B cell (primary cell): ENCODE data around the gene IRF2BP1. TPM values are rescaled to one million over a fixed set of nuclear protein-coding genes. Genes with fewer than 3 reads are reported as not detected.

Source experiments
- ATAC-seq: fragments of 200-7000 bp; cut with Tn5 transposase; one replicate; pipeline ENCODE4 v1.10.0; 2021; ENCODE audit warnings: low read depth, mild to moderate bottlenecking, moderate number of reproducible peaks, moderate library complexity
- CTCF ChIA-PET: fragments of 350-600 bp; sonication (Branson Sonifier 250); formaldehyde crosslinking; loops from one replicate; lab custom pipeline; 2021; ENCODE audit warnings: antibody characterized with exemption, inconsistent platforms; lab: Charles Lee
- POLR2A ChIA-PET: fragments of 350-600 bp; sonication (Branson Sonifier 250); formaldehyde crosslinking; loops from one replicate; lab custom pipeline; 2021; ENCODE audit warnings: antibody characterized with exemption; lab: Charles Lee
- DNase-seq: peaks from one replicate; pipeline ENCODE4 v3.0.0; 2013
- H2AFZ ChIP-seq: 2 replicates; pipeline ENCODE4 v1.6.1; 2012; ENCODE audit warnings: mild to moderate bottlenecking, low read depth, low read length; ENCODE audit not compliant: insufficient read depth, poor library complexity, severe bottlenecking
- H3K27ac ChIP-seq, 2 donors: 1 replicate in 1 of 2; 2 replicates in 1 of 2; pipeline ENCODE4 v1.5.1; 2012 to 2013; ENCODE audit warnings: low read length in 2 of 2, mild to moderate bottlenecking in 2 of 2, moderate library complexity in 1 of 2
- H3K27me3 ChIP-seq, 4 experiments: fragments of 200-600 bp in 1 of 4; sonication (generic) in 1 of 4; replicated peaks in 1 of 4; 1 replicate in 2 of 4; 2 replicates in 2 of 4; pipeline versions ENCODE4 v1.6.1 to v1.7.0; 2013 to 2016; ENCODE audit warnings: low read length in 3 of 4, mild to moderate bottlenecking in 2 of 4, mixed read lengths in 1 of 4, moderate library complexity in 1 of 4; ENCODE audit not compliant: insufficient read depth in 4 of 4, control insufficient read depth in 3 of 4; ENCODE audit errors: control extremely low read depth in 1 of 4
- H3K36me3 ChIP-seq, 2 experiments: replicated peaks in 1 of 2; 1 replicate in 1 of 2; 2 replicates in 1 of 2; pipeline versions ENCODE4 v1.6.1 to v1.7.1; 2013; ENCODE audit warnings: low read length in 1 of 2; ENCODE audit not compliant: insufficient read depth in 2 of 2, control insufficient read depth in 1 of 2; ENCODE audit errors: control extremely low read depth in 1 of 2, extremely low read depth in 1 of 2
- H3K4me1 ChIP-seq, 2 donors: fragments of 200-600 bp in 1 of 2; sonication (generic) in 1 of 2; 1 replicate in 1 of 2; 2 replicates in 1 of 2; pipeline versions ENCODE4 v1.5.1 to v1.6.1; 2013 to 2017; ENCODE audit warnings: low read length in 2 of 2; ENCODE audit not compliant: control insufficient read depth in 2 of 2, insufficient read depth in 2 of 2
- H3K4me2 ChIP-seq: replicated peaks from 2 replicates; pipeline ENCODE3; 2012; ENCODE audit warnings: mild to moderate bottlenecking, low read depth, low read length; ENCODE audit not compliant: poor library complexity, severe bottlenecking
- H3K4me3 ChIP-seq, 5 experiments: fragments of 200-600 bp in 1 of 5; sonication (generic) in 1 of 5; 1 replicate in 3 of 5; 2 replicates in 2 of 5; pipeline versions ENCODE4 v1.5.1 to v1.7.0; 2011 to 2016; ENCODE audit warnings: low read length in 4 of 5, mild to moderate bottlenecking in 4 of 5, low read depth in 2 of 5, control low read depth in 1 of 5, moderate library complexity in 1 of 5; ENCODE audit not compliant: insufficient read depth in 1 of 5; ENCODE audit errors: control extremely low read depth in 1 of 5, extremely low read depth in 1 of 5
- H3K79me2 ChIP-seq: fragments of 200-600 bp; sonication (generic); one replicate; pipeline ENCODE4 v1.6.0; 2016; ENCODE audit warnings: low read length; ENCODE audit not compliant: control insufficient read depth, insufficient read depth
- H3K9ac ChIP-seq: fragments of 200-600 bp; sonication (generic); 2 replicates; pipeline ENCODE4 v1.6.1; 2017; ENCODE audit warnings: mild to moderate bottlenecking, low read length, moderate library complexity
- H3K9me3 ChIP-seq, 3 donors: one replicate each; pipeline versions ENCODE4 v1.6.1 to v1.7.1; 2013; ENCODE audit warnings: low read length in 2 of 3; ENCODE audit not compliant: control insufficient read depth in 2 of 3, insufficient read depth in 1 of 3; ENCODE audit errors: control extremely low read depth in 1 of 3
- H4K20me1 ChIP-seq: 2 replicates; pipeline ENCODE4 v1.6.0; 2012; ENCODE audit warnings: mild to moderate bottlenecking, low read length; ENCODE audit not compliant: insufficient read depth, control insufficient read depth, poor library complexity, severe bottlenecking
- H3K27ac Mint-ChIP-seq: one replicate; pipeline ENCODE4 v1.8.0; 2021; ENCODE audit warnings: mixed read lengths
- H3K27me3 Mint-ChIP-seq: one replicate; pipeline ENCODE4 v1.8.0; 2021; ENCODE audit warnings: mixed read lengths
- H3K4me1 Mint-ChIP-seq: one replicate; pipeline ENCODE4 v1.8.0; 2021; ENCODE audit warnings: mixed read lengths
- H3K4me3 Mint-ChIP-seq: one replicate; pipeline ENCODE4 v1.8.0; 2021; ENCODE audit warnings: mixed read lengths
- H3K9me3 Mint-ChIP-seq: one replicate; pipeline ENCODE4 v1.8.0; 2022; ENCODE audit warnings: mixed read lengths; ENCODE audit not compliant: insufficient read depth
- EZH2 ChIP-seq: IDR thresholded peaks from 2 replicates; pipeline ENCODE4 v1.6.1; 2012; ENCODE audit warnings: borderline replicate concordance, low read depth, mild to moderate bottlenecking, moderate library complexity, low read length; ENCODE audit not compliant: insufficient read depth, poor library complexity, severe bottlenecking
- WGBS: methylation state at CpG from one replicate; pipeline ENCODE4 v1.1.5; 2013; ENCODE audit warnings: missing lambda C conversion rate; ENCODE audit not compliant: insufficient coverage; 5-methylcytosine and 5-hydroxymethylcytosine counted together
- intact Hi-C: fragments of 100-400 bp; cut with micrococcal nuclease; formaldehyde crosslinking; loops from one replicate; pipeline ENCODE4 v1.10.0; 2022
- polyA plus RNA-seq: library from polyadenylated mRNA; depleted of rRNA; stranded (reverse); fragments of >200 nt; gene quantifications from 2 replicates; pipeline ENCODE4 v1.2.3, GENCODE V29; 2012
- total RNA-seq, 2 donors: library from RNA; stranded (reverse); fragments of 120-200 nt in 1 of 2; gene quantifications; 1 replicate in 1 of 2; 2 replicates in 1 of 2; pipeline versions ENCODE4 v1.2.3 to v1.2.4, GENCODE V29; 2013 to 2022
- TF ChIP-seq, protein P1 (sequence below): fragments of 200-600 bp; IDR thresholded peaks from one replicate; pipeline ENCODE4 v1.8.0; 2022; ENCODE audit warnings: antibody characterized with exemption, mild to moderate bottlenecking

The IRF2BP1 gene
- total and polyA plus RNA-seq, 2 donors (not counting 1 experiment from before 2014, with no cell fraction given) = 14.9 to 33.9 TPM

GRCh38 chr19:45913874-45914830 lies 28.2 kb upstream of the IRF2BP1 start, which contains the start of gene NANOS2:
Gene NANOS2 (minus strand): TSS chr19:45914778. CDS start chr19:45914693, 85 bp downstream.
- Mint-ChIP-seq H3K27me3 (peaks cover 31% of the 10 kb centered on the region), H3K27ac (no peak within 1 kb of the TSS), H3K4me3 (no peak within 1 kb of the TSS), H3K9me3 (no peaks in the 10 kb centered on the region), H3K4me1 (no peaks in the 10 kb centered on the region)
- no peak within 1 kb of the TSS for H3K4me3 ChIP-seq
- peaks cover 0 to 24% (median 2%) of the 10 kb centered on the region in 4 experiments for H3K27me3 ChIP-seq
- TF ChIP-seq, protein P1, sequence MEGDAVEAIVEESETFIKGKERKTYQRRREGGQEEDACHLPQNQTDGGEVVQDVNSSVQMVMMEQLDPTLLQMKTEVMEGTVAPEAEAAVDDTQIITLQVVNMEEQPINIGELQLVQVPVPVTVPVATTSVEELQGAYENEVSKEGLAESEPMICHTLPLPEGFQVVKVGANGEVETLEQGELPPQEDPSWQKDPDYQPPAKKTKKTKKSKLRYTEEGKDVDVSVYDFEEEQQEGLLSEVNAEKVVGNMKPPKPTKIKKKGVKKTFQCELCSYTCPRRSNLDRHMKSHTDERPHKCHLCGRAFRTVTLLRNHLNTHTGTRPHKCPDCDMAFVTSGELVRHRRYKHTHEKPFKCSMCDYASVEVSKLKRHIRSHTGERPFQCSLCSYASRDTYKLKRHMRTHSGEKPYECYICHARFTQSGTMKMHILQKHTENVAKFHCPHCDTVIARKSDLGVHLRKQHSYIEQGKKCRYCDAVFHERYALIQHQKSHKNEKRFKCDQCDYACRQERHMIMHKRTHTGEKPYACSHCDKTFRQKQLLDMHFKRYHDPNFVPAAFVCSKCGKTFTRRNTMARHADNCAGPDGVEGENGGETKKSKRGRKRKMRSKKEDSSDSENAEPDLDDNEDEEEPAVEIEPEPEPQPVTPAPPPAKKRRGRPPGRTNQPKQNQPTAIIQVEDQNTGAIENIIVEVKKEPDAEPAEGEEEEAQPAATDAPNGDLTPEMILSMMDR = no peak
- no peak for TF ChIP-seq EZH2
- WGBS = 61% methylated on average over 39 of the region's 44 CpGs
- ChIA-PET POLR2A (no interaction called here), CTCF (interaction anchor here (0.5 kb wide), 1 partner anchor 97 kb away, joined by 5 read pairs; no protein-coding TSS in a partner anchor)
- no peaks in the 10 kb centered on the region for H3K9me3 ChIP-seq
- intact Hi-C loops = no loop called here
- ATAC-seq (no peak), DNase-seq (no peak)
- H3K36me3 ChIP-seq = no peaks in the 10 kb centered on the region
- no peak within 1 kb of the TSS for H2AFZ ChIP-seq
- no peak within 1 kb of the TSS for H3K27ac ChIP-seq
- no peak within 1 kb of the TSS for H3K4me2 ChIP-seq
- no peaks in the 10 kb centered on the region for H3K79me2 ChIP-seq
- no peaks in the 10 kb centered on the region for H4K20me1 ChIP-seq
- H3K4me1 ChIP-seq = no peaks in the 10 kb centered on the region
- H3K9ac ChIP-seq = no peak within 1 kb of the TSS

DNA sequence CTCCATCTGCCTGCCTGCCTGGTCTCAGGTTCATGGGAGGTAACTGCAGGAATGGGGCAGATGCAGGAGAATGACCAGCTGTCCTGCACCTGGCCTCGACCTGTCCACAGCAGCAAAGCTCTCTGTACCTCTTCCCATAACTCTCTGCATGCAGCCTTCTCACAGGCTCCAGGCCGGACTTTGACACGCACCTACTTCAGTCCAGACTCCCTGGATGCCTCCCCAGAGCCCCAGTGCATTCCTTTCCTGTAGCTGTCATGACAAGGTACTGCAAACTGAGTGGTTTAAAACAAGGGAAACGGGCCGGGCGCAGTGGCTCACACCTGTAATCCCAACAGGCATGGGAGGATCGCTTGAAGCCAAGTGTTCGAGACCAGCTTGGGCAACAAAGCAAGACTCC lies 25.4 kb upstream of the IRF2BP1 start:
- Histone ChIP-seq H3K4me1 (no peaks in the 10 kb centered on the region), H3K36me3 (no peaks in the 10 kb centered on the region), H4K20me1 (no peaks in the 10 kb centered on the region), H3K9me3 (no peaks in the 10 kb centered on the region), H2AFZ (no peak overlapping the region), H3K9ac (no peak overlapping the region), H3K4me2 (no peak overlapping the region), H3K27me3 (peaks cover 0 to 22% (median 2%) of the 10 kb centered on the region in 4 experiments), H3K27ac (no peak overlapping the region), H3K79me2 (no peaks in the 10 kb centered on the region), H3K4me3 (no peak overlapping the region)
- intact Hi-C loops = no loop called here
- CTCF ChIA-PET = no interaction called here
- ATAC-seq (no peak), DNase-seq (no peak)
- 77% methylated on average over 8 of the region's 8 CpGs for WGBS
- no peak overlapping the region for H3K4me3 Mint-ChIP-seq
- TF ChIP-seq, protein P1 = no peak
- no peak for TF ChIP-seq EZH2
- no peaks in the 10 kb centered on the region for H3K9me3 Mint-ChIP-seq
- H3K27ac Mint-ChIP-seq = no peak overlapping the region
- H3K4me1 Mint-ChIP-seq = no peaks in the 10 kb centered on the region
- H3K27me3 Mint-ChIP-seq = peaks cover 34% of the 10 kb centered on the region
- POLR2A ChIA-PET = no interaction called here
